T-cell (primary cell): ENCODE results near the gene NPDC1. TPM values are rescaled to one million over a fixed set of nuclear protein-coding genes. Genes with fewer than 3 reads are reported as not detected.

ENCODE experiments used
- ATAC-seq, 4 experiments: fragments of 200-7000 bp in 3 of 4; fragments of 150-1000 bp in 1 of 4; cut with Tn5 transposase; replicated peaks in 1 of 4; 1 replicate in 3 of 4; 2 replicates in 1 of 4; pipeline ENCODE4 v1.10.0; 2021; ENCODE audit warnings: moderate library complexity in 3 of 4, mild to moderate bottlenecking in 2 of 4, moderate number of reproducible peaks in 1 of 4
- CTCF ChIA-PET, 2 donors: fragments of 300-600 bp; sonication (Branson Sonifier 250); formaldehyde crosslinking; loops; one replicate each; lab custom pipeline; 2022; ENCODE audit warnings: antibody characterized with exemption in 2 of 2; lab: Charles Lee
- POLR2A ChIA-PET, 2 donors: fragments of 300-600 bp; sonication (Branson Sonifier 250); formaldehyde crosslinking; loops; one replicate each; lab custom pipeline; 2022; ENCODE audit warnings: antibody characterized with exemption in 2 of 2; lab: Charles Lee
- DNase-seq, 35 experiments: peaks; one replicate each; pipeline versions ENCODE4 v3.0.0 to v3.0.0-alpha.2; 2013 to 2023
- H3K27ac ChIP-seq: one replicate; pipeline ENCODE4 v1.5.1; 2013; ENCODE audit warnings: low read length
- H3K27me3 ChIP-seq, 2 experiments: replicated peaks in 1 of 2; 1 replicate in 1 of 2; 2 replicates in 1 of 2; pipeline versions ENCODE4 v1.6.1 to v1.7.0; 2013; ENCODE audit warnings: low read length in 1 of 2, mixed read lengths in 1 of 2; ENCODE audit not compliant: control insufficient read depth in 2 of 2, insufficient read depth in 2 of 2; ENCODE audit errors: extremely low read depth in 1 of 2
- H3K36me3 ChIP-seq, 2 donors: 1 replicate in 1 of 2; 2 replicates in 1 of 2; pipeline versions ENCODE4 v1.6.1 to v1.7.0; 2013; ENCODE audit warnings: low read length in 1 of 2; ENCODE audit not compliant: control insufficient read depth in 2 of 2, insufficient read depth in 1 of 2; ENCODE audit errors: extremely low read depth in 1 of 2
- H3K4me1 ChIP-seq, 2 experiments: 1 replicate in 1 of 2; 2 replicates in 1 of 2; pipeline versions ENCODE4 v1.6.1 to v1.7.0; 2013; ENCODE audit warnings: low read length in 2 of 2, mixed read lengths in 1 of 2; ENCODE audit not compliant: insufficient read depth in 2 of 2, control insufficient read depth in 1 of 2; ENCODE audit errors: extremely low read depth in 1 of 2
- H3K4me3 ChIP-seq, 2 donors: 1 replicate in 1 of 2; 2 replicates in 1 of 2; pipeline versions ENCODE4 v1.5.1 to v1.7.0; 2013; ENCODE audit warnings: mild to moderate bottlenecking in 2 of 2, low read length in 1 of 2, moderate library complexity in 1 of 2; ENCODE audit not compliant: control insufficient read depth in 1 of 2; ENCODE audit errors: extremely low read depth in 1 of 2
- H3K9me3 ChIP-seq: 2 replicates; pipeline ENCODE4 v1.7.0; 2013
- H3K27ac Mint-ChIP-seq, 2 donors: one replicate each; pipeline ENCODE4 v1.8.0; 2020 to 2021; ENCODE audit warnings: mild to moderate bottlenecking in 2 of 2, mixed read lengths in 2 of 2
- H3K27me3 Mint-ChIP-seq, 2 donors: one replicate each; pipeline ENCODE4 v1.8.0; 2021 to 2022; ENCODE audit warnings: mixed read lengths in 2 of 2
- H3K36me3 Mint-ChIP-seq: one replicate; pipeline ENCODE4 v1.8.0; 2021; ENCODE audit warnings: mixed read lengths
- H3K4me1 Mint-ChIP-seq, 3 donors: one replicate each; pipeline ENCODE4 v1.8.0; 2020 to 2022; ENCODE audit warnings: mixed read lengths in 3 of 3, mild to moderate bottlenecking in 1 of 3
- H3K4me3 Mint-ChIP-seq, 3 donors: one replicate each; pipeline ENCODE4 v1.8.0; 2020 to 2022; ENCODE audit warnings: mild to moderate bottlenecking in 3 of 3, mixed read lengths in 3 of 3, moderate library complexity in 3 of 3
- H3K9me3 Mint-ChIP-seq, 3 donors: one replicate each; pipeline ENCODE4 v1.8.0; 2020 to 2022; ENCODE audit warnings: mixed read lengths in 3 of 3
- WGBS: methylation state at CpG from one replicate; pipeline ENCODE4 v1.1.5; 2013; ENCODE audit warnings: missing lambda C conversion rate; ENCODE audit not compliant: insufficient coverage; 5-methylcytosine and 5-hydroxymethylcytosine counted together
- total RNA-seq, 35 experiments: library from RNA in 6 of 35; stranded (reverse) in 6 of 35; fragments of 120-200 nt in 1 of 35; gene quantifications; one replicate each; pipeline versions ENCODE4 v1.2.1 to v1.2.4 and lab custom pipeline; 2013 to 2026

Gene NPDC1
- total RNA-seq, 5 donors from 2014 or later (not counting 1 experiment from before 2014, with no cell fraction given) = 32.4 to 76.7 (median 57.0) TPM

DNA sequence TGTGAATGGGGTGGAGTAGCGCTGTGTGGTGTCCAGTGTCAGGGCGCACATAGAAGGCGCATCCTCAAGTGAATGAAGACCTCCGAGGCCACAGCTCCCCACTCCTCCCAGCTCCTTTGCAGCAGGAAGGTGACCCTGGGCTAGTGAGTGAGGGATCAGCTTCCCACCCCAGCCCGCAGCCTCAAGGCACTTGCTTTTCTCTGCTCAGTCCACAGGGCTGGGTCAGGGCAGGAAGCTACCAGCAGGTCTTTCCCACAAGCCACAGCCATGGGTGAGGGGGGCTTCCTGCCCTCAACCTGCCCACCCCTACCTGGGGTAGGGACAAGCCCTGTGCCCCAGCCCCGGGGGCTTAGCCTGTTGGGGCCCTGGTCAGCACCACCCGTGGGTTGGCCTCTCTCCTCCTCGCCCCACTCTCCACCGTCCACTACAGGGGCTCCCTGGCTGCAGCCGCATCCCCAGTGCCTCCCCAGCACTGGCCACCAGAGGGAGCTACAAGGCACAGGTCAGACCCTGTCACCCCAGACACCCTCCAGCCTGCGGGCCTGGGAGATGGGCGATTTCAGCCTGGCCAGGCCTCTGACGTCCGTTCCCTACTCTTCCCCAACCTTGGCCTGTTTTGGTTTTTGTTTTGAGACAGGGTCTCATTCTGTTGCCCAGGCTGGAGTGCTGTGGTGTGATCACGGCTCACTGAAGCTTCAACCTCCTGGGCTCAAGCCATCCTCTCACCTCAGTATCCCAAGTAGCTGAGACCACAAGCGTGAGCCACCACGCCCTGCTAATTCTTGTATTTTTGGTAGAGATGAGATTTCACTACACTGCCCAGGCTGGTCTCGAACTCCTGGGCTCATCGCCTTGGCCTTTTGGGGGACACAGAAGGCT, 16.7 kb downstream of the NPDC1 start:
- H3K27me3 Mint-ChIP-seq = no peaks in the 10 kb centered on the region

DNA sequence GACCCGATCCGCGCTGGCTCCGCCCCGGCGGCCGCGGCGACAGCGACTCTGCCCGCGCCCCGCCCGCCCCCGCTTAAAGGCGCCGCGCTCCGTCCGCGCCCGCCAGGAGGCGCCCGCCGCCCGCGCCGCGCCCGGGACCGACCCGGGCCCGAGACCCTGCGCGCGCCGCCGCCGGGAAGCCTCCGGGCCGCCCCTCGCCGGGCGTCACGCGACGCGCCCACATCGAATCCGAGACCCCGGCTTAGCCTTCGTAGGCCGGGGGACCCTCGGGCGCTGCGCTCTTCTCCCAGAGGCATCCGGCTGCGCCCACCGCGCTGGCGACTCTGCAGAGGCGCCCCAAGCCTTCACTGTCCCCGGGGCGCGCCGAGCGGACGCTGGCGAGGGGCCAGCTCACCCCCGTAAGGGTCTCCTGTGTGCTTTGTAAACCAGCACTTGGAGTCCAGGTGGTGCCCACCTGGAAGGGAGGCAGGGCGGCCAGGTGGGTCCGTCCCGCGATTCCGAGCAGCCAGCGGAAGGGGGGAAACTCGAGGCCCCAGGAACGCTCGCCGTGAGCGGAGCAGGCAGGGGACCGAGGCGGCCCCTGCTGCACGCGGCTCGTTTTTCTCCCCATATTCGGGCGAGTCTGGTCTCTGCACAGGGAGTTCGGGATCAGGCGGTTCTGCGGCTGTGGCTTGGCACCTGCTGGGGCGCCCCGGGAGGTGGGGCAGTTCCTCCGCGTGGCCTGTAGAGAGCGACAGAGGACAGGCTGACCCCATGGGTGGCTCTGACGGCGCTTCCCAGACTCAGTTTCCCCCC, 17.5 kb downstream of the NPDC1 start:
- Histone ChIP-seq H3K4me3 (peak overlapping the region; percentile 79 to 81), H3K9me3 (no peaks in the 10 kb centered on the region), H3K27me3 (peaks cover 0 to 13% of the 10 kb centered on the region in 2 experiments), H3K4me1 (peaks cover 20 to 84% of the 10 kb centered on the region in 2 experiments), H3K36me3 (no peaks in the 10 kb centered on the region), H3K27ac (peak overlapping the region; percentile 59)
- ATAC-seq = peak; percentile 74 to 83 (median 78)
- Mint-ChIP-seq H3K36me3 (no peaks in the 10 kb centered on the region), H3K9me3 (no peaks in the 10 kb centered on the region), H3K27me3 (no peaks in the 10 kb centered on the region), H3K4me3 (peak overlapping the region; percentile 73 to 79 (median 79)), H3K4me1 (peaks cover 36 to 55% (median 45%) of the 10 kb centered on the region in 3 donors), H3K27ac (peak overlapping the region; percentile 88 to 90)
- DNase-seq = peak in 32 of 35 experiments; percentile 26 to 89 (median 56)
- ChIA-PET POLR2A (no interaction called here), CTCF (interaction anchor here (0.6 to 1.9 kb wide), 12 partner anchors 15 to 237 kb away, joined by 3 to 9 read pairs (median 3); partner anchors contain the start of genes AJM1 (in 1 of the 2), PAXX (in 1 of the 2), RNF208 (in 1 of the 2) and TMEM141 (in 1 of the 2))
- under 1% methylated on average over 95 of the region's 98 CpGs for WGBS

More for the DNA sequence above, 16.7 kb downstream of the NPDC1 start:
- Mint-ChIP-seq H3K27ac (peak overlapping the region; percentile 88 to 90), H3K36me3 (no peaks in the 10 kb centered on the region), H3K4me1 (peaks cover 41 to 57% (median 49%) of the 10 kb centered on the region in 3 donors), H3K4me3 (peak overlapping the region; percentile 73 to 79 (median 79)), H3K9me3 (no peaks in the 10 kb centered on the region)
- ChIA-PET CTCF (interaction anchor here in 1 of 2 donors (0.6 to 1.9 kb wide), 15 partner anchors 15 to 251 kb away, joined by 3 to 10 read pairs (median 4); partner anchors contain the start of genes AJM1, PAXX, RNF208 and TMEM141), POLR2A (no interaction called here)
- Histone ChIP-seq H3K9me3 (no peaks in the 10 kb centered on the region), H3K4me1 (peaks cover 20 to 91% of the 10 kb centered on the region in 2 experiments), H3K27ac (peak overlapping the region; percentile 59), H3K36me3 (no peaks in the 10 kb centered on the region), H3K27me3 (peaks cover 0 to 13% of the 10 kb centered on the region in 2 experiments), H3K4me3 (peak overlapping the region; percentile 79 to 81)
- ATAC-seq = peak; percentile 19 to 41 (median 24)
- DNase-seq = peak in 29 of 35 experiments; percentile 31 to 80 (median 55)
- WGBS = 17% methylated on average over 6 of the region's 19 CpGs

DNA sequence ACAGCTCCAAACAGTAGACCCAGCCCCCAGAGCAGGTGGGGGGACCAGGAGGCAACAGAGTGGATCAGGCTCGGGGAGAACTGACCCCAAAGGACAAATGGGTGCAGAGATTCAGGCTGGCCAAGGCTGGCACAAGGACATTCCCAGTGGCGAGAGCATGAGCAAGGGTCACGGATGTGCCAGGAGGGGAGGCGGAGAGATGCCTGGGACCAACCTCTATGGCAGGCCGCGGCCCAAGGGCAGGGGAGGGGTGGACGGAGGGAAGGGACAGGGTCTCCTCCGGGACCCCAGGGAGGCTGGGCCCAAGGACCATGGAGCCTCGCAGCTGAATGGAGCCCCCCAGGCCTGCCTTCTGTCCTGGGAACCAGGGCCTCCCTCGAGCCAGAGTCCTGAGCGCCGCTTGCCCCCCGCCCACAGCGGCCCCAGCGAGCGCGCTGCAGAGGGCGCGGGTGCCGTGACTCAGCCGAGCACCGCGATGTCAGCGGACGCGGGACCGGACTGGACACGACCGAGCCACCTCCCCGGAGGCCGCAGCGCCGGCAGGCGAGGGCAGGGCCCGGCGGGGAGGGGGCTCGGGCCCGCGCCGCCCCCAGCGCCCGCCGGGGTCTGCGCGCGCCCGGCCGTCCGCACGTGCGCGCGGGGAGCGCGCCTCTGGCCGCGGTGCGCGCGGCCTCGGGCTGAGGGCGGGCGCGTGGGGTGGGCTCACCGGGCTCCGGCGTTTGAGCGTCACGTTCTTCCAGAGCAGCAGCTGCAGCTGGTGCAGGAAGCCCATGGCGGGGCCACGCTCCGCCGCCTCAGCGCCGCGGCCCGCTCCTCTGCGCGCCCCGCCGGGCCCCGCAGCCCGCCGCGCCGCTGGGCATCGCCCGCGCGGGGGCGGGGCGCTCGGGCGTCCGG, 18.4 kb downstream of the NPDC1 start, which contains the start of gene ABCA2:
TSS of gene ABCA2 (minus strand) at position 869 of the 894 bp plus-strand sequence. CDS start at position 772, 97 bp downstream.
- Mint-ChIP-seq H3K9me3 (no peaks in the 10 kb centered on the region), H3K27me3 (no peaks in the 10 kb centered on the region), H3K36me3 (no peaks in the 10 kb centered on the region), H3K4me3 (peak within 1 kb of the TSS; percentile 79 to 82 (median 80)), H3K4me1 (peaks cover 35 to 49% (median 42%) of the 10 kb centered on the region in 3 donors), H3K27ac (peak within 1 kb of the TSS; percentile 88 to 90)
- whole genome bisulfite sequencing = 5% methylated on average over 93 of the region's 95 CpGs
- ChIA-PET CTCF (interaction anchor here (0.6 kb wide), 2 partner anchors 32 to 58 kb away, joined by 3 to 5 read pairs; no protein-coding TSS in a partner anchor), POLR2A (no interaction called here)
- ATAC-seq (no peak), DNase-seq (no peak)
- H3K4me1 ChIP-seq = peaks cover 20 to 77% of the 10 kb centered on the region in 2 experiments
- peak within 1 kb of the TSS; percentile 59 for H3K27ac ChIP-seq
- H3K36me3 ChIP-seq = no peaks in the 10 kb centered on the region
- H3K9me3 ChIP-seq = no peaks in the 10 kb centered on the region
- peak within 1 kb of the TSS; percentile 79 to 81 for H3K4me3 ChIP-seq
- peaks cover 0 to 13% of the 10 kb centered on the region in 2 experiments for H3K27me3 ChIP-seq

DNA sequence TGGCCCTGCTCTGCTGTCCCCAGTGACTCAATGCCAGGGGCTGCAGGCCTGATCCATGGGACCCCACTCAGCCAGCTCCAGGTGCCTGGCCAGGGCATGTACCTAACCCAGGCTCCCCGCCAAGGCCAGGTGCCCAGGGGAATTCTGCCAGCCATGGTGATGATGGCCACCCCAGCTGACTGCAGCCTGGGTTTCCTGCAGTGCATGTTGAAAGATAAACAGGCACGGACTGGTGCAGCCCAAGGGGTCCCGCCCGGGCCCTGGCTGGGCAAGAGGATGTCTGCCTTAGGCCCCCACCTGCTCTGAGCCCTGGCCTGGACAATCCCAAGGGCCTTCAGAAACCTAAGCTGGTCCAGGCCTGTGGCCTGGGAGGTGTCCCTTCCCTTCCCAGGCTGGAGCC, 19.1 kb downstream of the NPDC1 start:
- Mint-ChIP-seq H3K36me3 (no peaks in the 10 kb centered on the region), H3K27ac (peak overlapping the region; percentile 48 to 61), H3K27me3 (no peaks in the 10 kb centered on the region), H3K4me1 (peaks cover 27 to 45% (median 36%) of the 10 kb centered on the region in 3 donors), H3K4me3 (peak overlapping the region; percentile 77 to 82 (median 80)), H3K9me3 (no peaks in the 10 kb centered on the region)
- no peaks in the 10 kb centered on the region for H3K9me3 ChIP-seq
- WGBS = 80% methylated on average over 4 of the region's 4 CpGs
- H3K4me3 ChIP-seq = peak overlapping the region in 1 of 2 donors; percentile 41
- POLR2A ChIA-PET = no interaction called here
- H3K36me3 ChIP-seq = no peaks in the 10 kb centered on the region
- DNase-seq (no peak), ATAC-seq (no peak)
- no peak overlapping the region for H3K27ac ChIP-seq
- peaks cover 20 to 69% of the 10 kb centered on the region in 2 experiments for H3K4me1 ChIP-seq
- CTCF ChIA-PET = interaction anchor here in 1 of 2 donors (1.1 kb wide), 1 partner anchor 8 kb away, joined by 3 read pairs; no protein-coding TSS in a partner anchor
- H3K27me3 ChIP-seq = peaks cover 0 to 13% of the 10 kb centered on the region in 2 experiments

DNA sequence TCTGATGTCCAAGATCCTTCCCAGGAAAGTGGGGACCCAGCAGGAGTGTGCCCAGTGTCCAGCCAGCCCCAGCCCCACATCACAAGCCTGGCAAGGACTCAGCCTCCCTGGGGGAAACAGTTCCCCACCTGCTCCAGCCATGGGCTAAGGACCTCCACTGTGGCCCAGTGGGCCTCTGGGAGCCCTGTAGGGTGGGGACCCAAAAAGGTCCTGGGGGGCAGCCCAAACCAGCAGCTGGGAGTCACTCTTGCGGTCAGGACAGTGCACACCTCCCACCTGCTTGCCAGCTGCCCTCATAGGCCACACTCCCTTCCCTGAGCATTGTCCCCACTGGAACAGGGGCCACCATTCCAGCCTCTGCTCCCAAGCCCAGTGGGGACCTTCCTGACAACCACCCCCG, 19.6 kb downstream of the NPDC1 start:
- Histone ChIP-seq H3K4me1 (peaks cover 20 to 69% of the 10 kb centered on the region in 2 experiments), H3K36me3 (no peaks in the 10 kb centered on the region), H3K9me3 (no peaks in the 10 kb centered on the region), H3K4me3 (no peak overlapping the region), H3K27me3 (peaks cover 0 to 13% of the 10 kb centered on the region in 2 experiments), H3K27ac (no peak overlapping the region)
- 89% methylated on average over 2 of the region's 2 CpGs for WGBS
- ChIA-PET POLR2A (no interaction called here), CTCF (interaction anchor here (0.6 to 1.1 kb wide), 2 partner anchors 9 to 30 kb away, joined by 3 read pairs; no protein-coding TSS in a partner anchor)
- H3K4me3 Mint-ChIP-seq = peak overlapping the region; percentile 41 to 77 (median 41)
- H3K27me3 Mint-ChIP-seq = no peaks in the 10 kb centered on the region
- DNase-seq (no peak), ATAC-seq (no peak)
- H3K9me3 Mint-ChIP-seq = no peaks in the 10 kb centered on the region
- peak overlapping the region; percentile 48 to 61 for H3K27ac Mint-ChIP-seq
- H3K36me3 Mint-ChIP-seq = no peaks in the 10 kb centered on the region
- peaks cover 24 to 42% (median 34%) of the 10 kb centered on the region in 3 donors for H3K4me1 Mint-ChIP-seq
